ENCODE results near the gene AP1S1.
A peak's percentile ranks its signal among the peaks of the same experiment; 100 is the strongest.
"Not testable (repeated sequence)": the region's sequence is repeated elsewhere in the genome, so short reads cannot be mapped to it uniquely, and the experiment has no call there.

Gene AP1S1

DNA sequence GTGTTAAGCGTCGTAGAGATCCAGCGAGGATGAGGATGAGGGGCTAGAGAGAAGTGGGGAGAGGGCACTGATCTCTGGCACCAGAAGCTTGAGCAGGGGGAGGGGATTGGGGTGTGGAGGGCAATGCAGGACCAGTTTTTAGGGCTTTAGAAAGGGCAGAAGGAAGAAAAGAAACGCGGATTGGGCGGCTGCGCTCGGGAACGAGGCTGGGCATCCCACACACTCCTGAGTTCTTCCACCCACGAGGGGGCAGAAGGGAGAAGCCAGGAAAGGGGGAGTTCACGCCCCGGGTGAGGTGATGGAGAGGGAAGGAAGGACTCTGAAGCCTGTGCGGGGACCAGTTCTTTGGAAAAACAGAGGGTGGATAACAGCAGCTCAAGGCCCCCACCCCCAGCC lies 17.2 kb downstream of the AP1S1 start:
- no peak for DNase-seq (ENCODE audit: low read depth in 2 of 2)

DNA sequence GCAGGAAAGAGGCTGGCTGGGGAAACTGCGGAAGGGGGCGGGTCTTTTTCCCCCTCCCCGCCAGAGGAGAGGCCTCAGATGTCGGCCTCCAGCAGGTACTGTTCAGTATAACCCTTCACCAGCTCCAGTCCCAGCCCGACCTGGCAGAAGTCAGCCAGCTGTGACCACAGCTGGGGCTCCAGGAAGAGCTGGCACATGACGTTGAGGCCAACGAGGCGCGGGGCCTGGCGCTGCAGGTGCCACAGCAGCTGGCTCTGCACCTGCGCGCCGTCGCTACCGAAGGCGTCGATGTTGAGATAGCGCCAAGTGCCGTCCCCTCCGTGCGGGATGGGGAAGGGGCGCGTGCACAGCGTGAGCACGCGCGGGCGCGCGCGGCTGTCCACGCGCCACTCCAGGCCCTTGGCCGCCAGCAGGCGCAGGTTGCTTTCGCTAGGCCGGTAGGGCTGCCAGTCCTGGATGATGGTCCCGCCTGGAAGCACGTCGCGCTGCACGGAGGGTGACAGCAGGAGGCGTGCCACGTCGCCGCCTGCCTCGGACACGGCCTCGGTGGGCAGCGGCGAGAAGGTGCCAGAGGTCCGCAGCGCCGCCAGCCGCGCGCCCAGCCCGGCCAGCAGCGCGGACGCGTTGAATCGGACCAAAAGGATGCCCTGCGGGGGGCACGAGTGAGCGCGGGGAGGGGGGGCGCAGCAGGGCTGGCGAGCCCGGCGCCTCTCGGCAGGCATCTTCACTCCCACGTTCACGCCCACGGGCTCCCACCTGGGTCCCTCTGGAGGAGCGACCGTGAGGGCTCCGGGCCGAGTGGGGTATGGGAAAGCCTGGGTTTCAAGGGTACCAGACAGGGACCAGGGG lies 18.0 kb downstream of the AP1S1 start:
- no peak for DNase-seq (ENCODE audit: low read depth in 2 of 2)

DNA sequence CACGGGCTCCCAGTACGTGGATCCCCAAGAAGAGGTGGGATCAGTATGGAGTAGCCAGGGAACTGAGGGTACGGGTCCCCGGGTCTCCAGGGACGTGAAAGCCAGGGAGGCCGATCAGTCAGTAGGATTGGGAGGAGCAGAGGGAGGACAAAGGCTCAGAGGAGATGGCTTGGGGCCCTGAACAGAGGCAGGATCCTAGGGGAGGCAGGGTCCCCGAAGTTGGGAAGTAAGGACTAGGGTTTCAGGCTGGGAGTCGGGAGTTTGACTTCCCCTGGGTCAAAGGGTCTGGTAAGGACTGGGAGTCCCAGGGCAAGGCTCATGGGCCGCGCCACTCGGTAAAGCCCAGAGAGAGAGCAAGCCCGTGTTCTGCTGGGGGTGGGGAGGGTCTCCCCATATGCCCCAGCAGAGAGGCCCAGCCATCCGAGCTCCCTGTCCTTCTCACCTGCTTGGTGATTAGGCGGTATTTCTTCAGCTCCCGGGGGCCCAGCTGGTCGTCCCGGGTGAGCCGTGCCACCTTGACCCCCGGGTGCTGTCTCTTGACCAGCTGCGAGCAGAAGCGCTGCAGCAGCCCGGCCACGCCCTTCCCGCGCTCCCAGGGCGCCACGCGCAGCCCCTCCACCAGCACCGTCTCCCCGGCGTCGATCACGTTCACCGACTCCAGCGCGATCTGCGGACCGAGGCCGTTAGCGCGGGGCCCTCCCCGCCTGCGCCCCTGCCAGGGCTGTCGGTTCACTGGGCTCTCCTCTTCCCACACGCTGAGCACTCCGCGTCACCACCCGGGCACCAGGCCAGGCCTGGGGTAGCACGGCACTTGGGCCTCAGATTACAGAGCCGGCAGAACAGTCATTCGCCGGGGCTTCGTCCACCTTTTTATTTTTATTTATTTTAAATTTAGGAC lies 18.8 kb downstream of the AP1S1 start:
- DNase-seq (ENCODE audit: low read depth in 2 of 2) = no peak

DNA sequence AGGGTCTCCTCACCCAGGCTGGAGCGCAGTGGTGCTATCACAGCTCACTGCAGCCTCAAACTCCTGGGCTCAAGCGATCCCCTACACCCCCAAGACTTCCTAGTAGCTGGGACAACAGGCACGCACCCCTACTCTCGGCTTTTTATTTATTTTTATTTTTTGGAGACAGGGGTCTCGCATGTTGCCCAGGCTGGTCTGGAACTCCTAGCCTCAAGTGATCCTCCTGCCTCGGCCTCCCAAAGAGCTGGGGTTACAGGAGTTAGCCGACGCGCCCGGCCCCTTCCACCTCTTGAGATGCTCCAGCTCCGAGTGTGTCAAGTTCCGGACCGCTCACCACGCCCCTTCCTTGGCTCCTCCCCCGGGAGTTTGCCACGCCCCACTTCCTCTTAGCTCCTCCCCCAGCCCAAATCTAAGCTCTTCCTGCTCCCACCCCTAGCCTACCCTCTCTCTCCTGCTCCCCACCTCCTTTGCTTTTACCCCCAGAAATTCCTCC lies 19.5 kb downstream of the AP1S1 start:
- DNase-seq (ENCODE audit: low read depth in 2 of 2) = peak; percentile 51 to 61

DNA sequence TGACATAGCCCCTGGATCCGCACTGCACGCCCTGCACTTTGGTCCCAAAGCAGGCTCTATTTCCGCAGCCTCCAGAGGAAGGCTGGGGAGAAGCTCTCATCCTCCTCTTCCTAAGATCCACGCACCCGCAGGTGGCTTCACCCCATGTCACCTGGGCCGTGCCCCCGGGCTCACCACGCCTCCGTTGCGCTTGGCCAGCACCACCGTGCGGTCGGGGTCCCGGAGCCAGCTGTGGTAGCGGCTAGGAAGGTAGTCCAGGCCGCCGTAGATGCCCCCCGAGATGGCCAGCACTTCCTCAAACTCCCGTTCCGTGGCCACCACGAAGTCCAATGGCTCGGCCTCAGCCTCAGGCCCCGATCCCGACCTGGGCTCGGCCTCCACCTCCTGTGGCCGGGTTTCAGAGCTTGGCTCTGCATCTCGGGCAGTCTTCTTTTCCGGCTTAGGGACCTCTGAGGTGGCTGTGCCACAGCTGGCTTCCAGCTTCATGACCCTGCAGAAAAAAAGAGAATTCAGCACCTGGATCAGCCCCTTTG lies 20.1 kb downstream of the AP1S1 start:
- no peak for DNase-seq (ENCODE audit: low read depth in 2 of 2)

DNA sequence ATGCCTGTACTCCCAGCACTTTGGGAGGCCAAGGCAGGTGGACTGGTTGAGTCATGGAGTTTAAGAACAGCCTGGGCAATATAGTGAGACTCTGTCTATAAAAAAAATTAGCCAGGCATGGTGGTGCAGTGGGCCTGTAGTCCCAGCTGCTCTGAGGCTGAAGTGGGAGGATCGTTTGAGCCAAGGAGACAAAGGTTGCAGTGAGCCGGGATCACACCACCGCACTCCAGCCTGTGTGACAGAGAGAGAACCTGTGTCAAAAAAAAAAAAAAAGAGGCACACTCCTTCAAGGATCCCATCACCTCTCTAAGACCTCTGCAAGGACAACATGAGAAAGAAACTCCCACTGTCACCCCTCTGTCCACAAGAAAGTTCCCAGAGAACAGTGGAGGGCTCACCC lies 21.4 kb downstream of the AP1S1 start:
- no peak for DNase-seq (ENCODE audit: low read depth in 2 of 2)

DNA sequence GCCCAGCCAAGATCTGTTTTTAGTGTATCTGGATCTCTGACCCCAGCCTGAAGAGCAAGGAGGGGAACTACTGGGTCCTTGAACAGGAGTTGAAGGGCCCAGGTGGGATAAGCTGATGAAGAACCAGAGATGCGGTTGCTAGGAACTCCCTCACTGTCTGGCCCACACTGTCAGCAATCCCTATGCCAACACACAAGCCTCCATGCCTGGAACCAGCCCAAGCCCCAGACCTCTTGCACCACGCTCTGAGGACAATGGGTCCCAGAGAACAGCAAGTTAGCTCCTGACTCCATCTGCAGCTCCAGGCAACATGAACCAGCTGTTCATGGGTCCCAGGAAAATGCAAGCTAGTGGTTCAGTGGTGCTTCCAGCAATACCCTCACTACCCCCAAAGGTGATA lies 23.4 kb downstream of the AP1S1 start:
- DNase-seq (ENCODE audit: low read depth in 2 of 2) = no peak

DNA sequence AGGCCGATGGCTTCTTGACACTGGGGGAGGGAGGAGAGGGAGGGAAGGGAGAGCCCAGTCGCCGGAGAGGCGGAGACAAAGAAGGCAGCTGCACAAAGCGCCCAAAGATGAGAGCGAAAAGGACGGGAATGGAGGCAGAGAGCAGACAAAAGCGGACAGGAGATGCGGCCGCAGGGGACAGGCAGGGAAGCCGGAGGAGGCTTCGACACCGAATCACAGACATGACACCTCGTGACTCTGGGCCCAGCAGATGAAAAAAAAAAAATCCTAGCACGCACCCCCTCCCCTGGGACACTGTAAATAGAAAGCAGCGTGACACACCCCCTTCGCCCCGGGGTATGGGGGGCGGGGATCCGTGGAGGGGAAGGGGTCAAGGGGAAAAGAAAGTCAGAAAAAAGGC lies 24.8 kb downstream of the AP1S1 start:
- no peak for DNase-seq (ENCODE audit: low read depth in 2 of 2)

DNA sequence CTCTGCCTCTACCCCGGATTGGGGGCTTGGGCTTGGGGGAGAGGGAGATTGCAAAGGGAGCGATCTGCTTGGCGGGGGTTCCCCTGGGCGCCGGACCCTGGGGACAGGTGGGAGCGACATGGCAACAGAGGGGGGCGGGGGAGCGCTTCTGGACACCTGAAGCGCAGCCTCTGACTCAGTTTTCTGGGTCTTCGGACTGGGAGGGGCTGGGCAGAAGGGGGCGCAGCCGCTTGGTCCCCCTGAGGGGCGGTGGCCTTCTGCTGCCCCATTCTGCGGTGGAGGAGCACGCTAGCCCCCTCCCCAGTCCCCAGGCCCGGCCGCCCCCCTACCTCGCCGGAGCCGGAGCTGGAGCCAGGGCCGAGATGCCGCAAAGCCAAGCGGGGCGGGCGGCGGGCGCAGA lies 25.4 kb downstream of the AP1S1 start:
- DNase-seq (ENCODE audit: low read depth in 2 of 2) = no peak

DNA sequence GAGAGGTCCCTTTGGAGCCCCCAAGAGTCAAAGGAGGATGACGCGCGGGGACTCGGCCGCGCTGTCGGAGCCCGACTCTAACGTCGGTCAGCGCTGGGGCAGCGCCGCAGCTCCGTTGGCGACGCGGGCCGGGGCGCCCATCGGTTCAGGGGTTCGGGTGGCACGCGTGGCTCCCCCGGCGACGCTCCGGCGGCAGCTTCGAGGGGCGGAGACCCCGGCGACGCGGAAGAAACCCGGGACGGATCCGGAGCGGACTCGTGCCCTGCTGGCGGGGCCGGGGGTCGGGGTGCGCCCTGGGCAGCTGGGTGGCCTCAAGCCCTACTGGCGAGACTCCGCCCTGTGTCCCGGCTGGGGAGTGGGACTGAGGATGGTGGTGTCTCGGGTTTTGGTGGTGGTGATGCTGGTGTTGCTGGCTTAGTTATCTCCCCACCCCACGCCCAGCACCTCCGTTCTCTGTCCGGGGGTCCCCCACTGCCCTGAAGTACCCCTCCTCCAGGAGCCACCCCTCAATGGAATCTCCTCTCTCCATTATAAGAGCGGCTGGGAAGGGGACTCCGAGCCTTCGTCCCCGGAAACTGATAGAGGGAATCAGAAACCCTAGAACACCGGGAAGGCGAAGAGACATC lies 26.0 kb downstream of the AP1S1 start, which contains the start of gene NAT16:
Gene NAT16, minus strand, starts transcription at position 164 of the 626 bp plus-strand sequence. CDS start 5,486 bp downstream, outside the sequence.
- no peak for DNase-seq (ENCODE audit: low read depth in 2 of 2)

DNA sequence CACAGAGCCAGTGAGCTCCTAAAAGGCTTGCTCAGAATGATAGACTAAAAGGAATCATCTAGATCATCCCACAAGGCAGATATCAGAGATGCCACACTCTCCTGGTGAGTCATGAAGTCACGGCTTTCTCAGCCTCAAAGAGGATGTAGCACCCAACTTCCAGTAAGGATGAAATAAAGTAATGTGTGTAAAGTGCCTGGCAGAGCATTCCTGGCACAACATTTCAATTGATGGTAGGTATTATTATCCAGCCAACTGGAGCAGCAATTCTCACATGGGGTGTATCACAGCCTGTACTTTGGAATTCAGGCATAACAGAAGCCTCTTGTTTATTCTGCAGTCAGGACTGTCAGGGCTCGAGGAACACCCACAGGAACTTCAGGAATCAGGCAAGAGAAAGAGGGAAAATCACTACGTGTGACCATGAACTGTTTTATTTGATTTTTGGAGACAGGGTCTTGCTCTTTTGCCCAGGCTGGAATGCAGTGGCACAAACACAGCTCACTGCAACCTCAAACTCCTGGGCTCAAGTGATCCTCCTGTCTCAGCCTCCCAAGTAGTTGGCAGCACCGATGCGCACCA lies 31.1 kb downstream of the AP1S1 start:
- no peak for DNase-seq (ENCODE audit: low read depth in 2 of 2)

DNA sequence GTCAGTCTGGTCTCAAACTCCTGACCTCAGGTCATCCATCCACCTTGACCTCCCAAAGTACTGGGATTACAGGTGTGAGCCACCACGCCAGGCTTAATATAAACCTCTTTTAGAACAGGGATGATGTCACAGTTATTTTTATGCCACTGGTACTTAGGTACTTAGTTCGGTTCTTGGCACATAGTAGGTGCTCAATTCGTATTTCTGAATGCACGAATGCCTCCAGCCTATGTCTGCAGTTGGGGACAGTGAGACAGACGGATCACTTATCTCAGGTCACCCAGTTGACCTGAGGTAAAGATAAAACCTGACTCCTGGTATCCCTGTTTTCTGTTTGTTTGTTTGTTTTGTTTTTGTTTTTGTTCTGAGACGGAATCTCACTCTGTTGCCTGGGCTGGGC lies 31.9 kb downstream of the AP1S1 start:
- no peak for DNase-seq (ENCODE audit: low read depth in 2 of 2)

DNA sequence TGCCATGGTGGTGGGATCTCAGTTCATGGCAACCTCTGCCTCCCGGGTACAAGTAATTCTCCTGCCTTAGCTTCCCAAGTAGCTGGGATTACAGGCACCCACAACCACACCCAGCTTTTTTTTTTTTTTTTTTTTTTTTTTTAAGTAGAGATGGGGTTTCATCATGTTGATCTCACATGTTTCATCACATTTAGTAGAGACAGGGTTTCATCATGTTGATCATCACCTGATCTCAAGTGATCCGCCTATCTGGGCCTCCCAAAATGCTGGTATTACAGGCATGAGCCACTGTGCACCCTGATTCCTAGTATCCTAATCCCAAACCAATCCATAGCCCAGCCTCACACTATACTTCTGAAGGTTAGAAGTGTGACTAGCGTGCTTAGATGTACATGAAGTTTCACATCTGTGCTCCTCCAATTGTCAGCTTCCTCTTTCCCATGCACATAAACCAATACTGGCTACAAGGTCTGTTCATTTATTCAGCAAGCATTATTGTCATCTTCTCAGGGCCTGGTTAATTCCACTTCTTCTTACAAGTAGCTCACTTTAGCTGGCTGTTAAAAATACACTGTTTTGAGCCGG lies 32.7 kb downstream of the AP1S1 start:
- no peak for DNase-seq (ENCODE audit: low read depth in 2 of 2)

DNA sequence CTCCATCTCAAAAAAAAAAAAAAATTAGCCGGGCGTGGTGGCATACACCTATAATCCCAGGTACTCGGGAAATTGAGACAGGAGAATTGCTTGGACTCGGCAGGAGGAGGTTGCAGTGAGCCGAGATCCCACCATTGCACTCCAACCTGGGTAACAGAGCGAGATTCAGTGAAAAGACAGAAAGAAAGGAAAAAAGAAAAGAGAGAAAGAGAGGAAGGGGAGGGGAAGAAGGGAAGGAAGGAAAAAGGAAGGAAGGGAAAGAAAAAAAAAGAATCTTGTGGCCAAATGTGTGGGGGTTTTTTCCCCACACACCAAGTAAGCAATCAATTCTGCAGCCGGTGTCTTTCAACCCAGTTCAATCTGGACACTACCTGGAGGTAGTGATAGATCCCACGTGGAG lies 34.8 kb downstream of the AP1S1 start:
- DNase-seq (ENCODE audit: low read depth in 2 of 2) = no peak

DNA sequence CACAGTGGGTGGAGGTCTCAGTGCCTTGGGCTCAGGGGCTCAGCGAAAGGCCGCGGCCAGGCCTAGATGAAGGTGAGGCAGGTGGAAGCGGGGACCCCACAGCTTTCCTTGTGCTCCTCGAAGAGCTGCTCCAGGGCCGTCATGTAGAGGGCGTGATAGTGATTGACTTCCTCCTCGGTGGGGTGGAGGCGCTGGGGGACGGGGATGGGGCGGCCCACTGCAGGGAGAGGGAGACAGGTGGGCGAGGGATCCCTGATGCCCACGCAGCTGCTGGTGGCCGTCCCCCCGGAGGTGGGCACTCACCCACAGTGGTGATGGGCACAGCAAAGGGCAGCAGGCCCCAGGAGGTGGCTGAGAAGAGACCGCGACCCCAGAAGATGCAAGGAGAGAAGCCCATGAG lies 41.6 kb downstream of the AP1S1 start:
- DNase-seq (ENCODE audit: low read depth in 2 of 2) = no peak

DNA sequence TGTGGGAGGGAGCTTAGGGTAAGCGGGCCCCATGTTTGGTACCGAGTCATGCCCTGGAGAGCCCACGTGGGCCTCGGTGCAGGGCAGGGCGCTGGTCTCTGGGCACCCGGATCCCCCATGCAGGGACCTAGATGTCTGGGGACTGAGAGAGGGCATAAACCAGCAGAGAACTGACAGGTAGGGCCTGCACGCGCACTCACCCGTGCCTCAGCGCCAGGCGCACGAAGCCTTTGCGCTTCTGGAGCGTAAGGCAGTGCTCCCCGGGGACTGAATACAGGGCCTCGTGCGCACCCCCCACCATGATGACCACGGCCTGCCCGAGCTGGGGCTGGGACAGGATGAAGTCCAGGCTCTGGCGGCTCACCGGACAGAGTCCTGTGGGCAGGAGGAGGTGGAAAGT lies 43.7 kb downstream of the AP1S1 start:
- DNase-seq (ENCODE audit: low read depth in 2 of 2) = no peak

DNA sequence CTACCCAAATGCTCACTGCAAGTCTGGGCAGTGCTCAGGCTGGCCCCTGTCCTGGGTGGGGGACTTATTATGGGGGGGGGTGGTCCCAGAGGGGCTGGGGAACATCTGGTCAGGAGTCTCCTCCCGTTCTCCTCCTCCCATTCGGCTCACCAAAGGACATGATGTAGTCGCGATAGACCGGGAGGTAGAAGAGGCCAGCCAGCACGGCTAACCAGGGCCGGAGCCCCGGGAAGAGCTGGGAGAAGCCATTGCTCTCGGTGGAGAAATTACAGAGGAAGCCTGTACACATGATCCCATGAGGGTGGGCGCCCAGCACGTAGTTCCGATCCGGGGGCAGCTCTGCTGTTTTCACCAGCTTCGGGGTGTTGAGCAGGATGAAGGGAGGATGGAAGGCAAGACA lies 44.2 kb downstream of the AP1S1 start:
- DNase-seq (ENCODE audit: low read depth in 2 of 2) = no peak

DNA sequence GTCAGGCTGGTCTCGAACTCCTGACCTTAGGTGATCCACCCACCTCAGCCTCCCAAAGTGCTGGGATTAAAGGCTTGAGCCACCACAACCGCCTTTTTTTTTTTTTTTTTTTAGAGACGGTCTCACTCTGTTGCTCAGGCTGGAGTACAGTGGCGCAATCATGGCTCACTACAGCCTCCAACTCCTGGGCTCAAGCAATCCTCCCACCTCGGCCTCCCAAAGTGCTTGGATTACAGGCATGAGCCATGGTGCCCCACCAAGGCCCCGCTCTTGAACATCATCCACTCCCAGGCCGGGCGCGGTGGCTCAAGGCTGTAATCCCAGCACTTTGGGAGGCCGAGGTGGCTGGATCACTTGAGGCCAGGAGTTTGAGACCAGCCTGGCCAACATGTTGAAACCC lies 45.2 kb downstream of the AP1S1 start:
- not testable (repeated sequence) for DNase-seq (ENCODE audit: low read depth in 2 of 2)

DNA sequence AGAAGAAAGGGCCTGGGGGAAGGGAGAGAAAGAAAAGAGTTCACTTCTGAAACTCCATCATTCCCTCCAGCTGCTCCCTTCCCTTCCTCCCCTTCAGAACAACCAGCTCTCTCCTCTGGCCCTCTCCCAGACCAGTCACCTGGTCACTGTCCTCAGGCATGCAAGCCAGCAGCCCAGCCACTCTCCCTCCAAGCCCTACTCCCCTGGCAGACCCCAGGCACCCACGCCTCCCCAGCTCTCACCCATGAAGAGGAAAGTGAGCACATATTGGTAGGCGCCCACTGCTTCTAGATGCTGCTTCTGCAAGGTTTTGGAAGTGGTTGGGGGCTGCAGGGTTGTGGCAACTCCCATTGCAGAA lies 46.2 kb downstream of the AP1S1 start:
- DNase-seq (ENCODE audit: low read depth in 2 of 2) = no peak

DNA sequence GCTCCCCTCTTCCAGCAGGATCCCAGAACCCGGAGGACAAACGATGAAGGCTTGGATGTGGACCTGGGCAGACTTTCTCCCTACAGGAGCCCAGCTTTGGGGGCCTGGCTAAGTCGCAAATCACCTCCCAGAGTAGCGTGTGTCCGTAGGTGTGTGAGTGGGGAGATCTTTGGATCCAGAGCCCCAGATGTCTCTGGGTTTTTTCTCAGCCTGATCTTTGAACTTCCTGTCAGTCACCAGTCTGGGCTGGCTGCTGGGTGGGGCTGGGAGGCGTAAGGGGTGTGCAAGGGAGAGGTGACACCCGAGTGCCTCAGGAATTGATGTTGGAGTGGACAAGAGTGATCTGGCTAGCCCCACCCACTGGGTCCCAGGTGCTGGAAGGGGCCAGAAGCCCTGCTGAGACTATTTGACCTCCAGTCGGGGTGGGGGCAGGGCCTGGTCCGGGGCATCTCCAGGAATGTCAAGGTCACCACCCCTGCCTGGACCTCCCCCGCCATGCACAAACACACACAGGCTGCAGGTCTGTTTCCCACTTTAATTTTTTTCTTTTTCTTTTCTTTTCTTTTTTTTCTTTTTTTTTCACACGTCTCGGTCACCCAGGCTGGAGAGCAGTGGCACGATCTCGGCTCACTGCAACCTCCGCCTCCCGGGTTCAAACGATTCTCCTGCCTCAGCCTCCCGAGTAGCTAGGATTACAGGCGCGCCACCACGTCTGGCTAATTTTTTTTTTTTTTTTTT lies 46.8 kb downstream of the AP1S1 start, which contains the start of gene MOGAT3:
Gene MOGAT3, minus strand, starts transcription at position 175 of the 738 bp plus-strand sequence. CDS start 182 bp downstream, outside the sequence.
- no peak for DNase-seq (ENCODE audit: low read depth in 2 of 2)
